ENCODE results near the gene STK38. TPM values are rescaled to one million over a fixed set of nuclear protein-coding genes. Genes with fewer than 3 reads are reported as not detected.

The STK38 gene
- total and polyA plus RNA-seq, 9 of the 15 experiments (the other 6 are each of a cell fraction or from before 2014, with no cell fraction given) = 5.7 to 28.7 (median 19.5) TPM

DNA sequence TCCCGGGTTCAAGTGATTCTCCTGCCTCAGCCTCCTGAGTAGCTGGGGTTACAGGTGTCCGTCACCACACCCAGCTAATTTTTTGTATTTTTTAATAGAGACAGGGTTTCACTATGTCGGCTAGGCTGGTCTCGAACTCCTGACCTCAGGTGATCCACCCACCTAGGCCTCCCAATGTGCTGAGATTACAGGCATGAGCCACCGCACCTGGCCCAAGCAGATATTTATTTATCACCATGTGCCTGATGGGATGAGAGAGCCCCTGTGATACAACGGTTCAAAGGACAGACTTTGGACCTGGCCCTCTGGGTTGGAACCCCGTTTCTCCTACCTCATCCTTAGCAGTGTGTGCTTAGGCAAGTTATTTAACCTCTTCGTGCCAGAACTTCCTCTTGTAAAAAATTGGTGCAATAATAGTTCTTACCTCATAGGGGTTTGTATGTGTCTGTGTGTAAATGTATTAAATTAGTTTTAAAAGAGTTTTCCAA, 19.2 kb upstream of the STK38 start:
- TF ChIP-seq CBFA2T3 (IDR thresholded peaks at IDR 0.05) = peak; percentile 32; the same call in 1 of the 2 replicates
- no peak for TF ChIP-seq SMARCA5 (IDR thresholded peaks at IDR 0.05)
- no peak for TF ChIP-seq PCBP2 (IDR thresholded peaks at IDR 0.05; ENCODE audit: low read depth, low read length, poor library complexity, severe bottlenecking)
- TF ChIP-seq TEAD4 (IDR thresholded peaks at IDR 0.05; ENCODE audit: low read length) = no peak
- TF ChIP-seq TEAD4 (CRISPR knock-in tag; IDR thresholded peaks at IDR 0.05; ENCODE audit: borderline replicate concordance) = no peak
- TF ChIP-seq MEF2D (tag; conservative IDR thresholded peaks at IDR 0.05; ENCODE audit: low read depth) = no peak
- no peak for TF ChIP-seq CBX8 (IDR thresholded peaks at IDR 0.05; ENCODE audit: borderline replicate concordance, extremely low read depth, low read depth, low read length, poor library complexity, severe bottlenecking)
- TF ChIP-seq NCOA2 (IDR thresholded peaks at IDR 0.05; ENCODE audit: partially characterized antibody in 2 of 2) = no peak
- TF ChIP-seq TSC22D4 (tag; IDR thresholded peaks at IDR 0.05) = no peak
- FAIRE-seq (no peak), DNase-seq (ENCODE audit: extremely low read depth in 1 of 4, low spot score in 3 of 4) (no peak), ATAC-seq (no peak)
- H3K27me3 ChIP-seq (ENCODE audit: control insufficient read depth in 2 of 2, insufficient read depth in 2 of 2, low read length in 2 of 2) = no peaks in the 10 kb centered on the region
- H3K4me2 ChIP-seq (ENCODE audit: insufficient read depth, low read length) = no peak overlapping the region
- no peaks in the 10 kb centered on the region for H3K36me3 ChIP-seq (ENCODE audit: control insufficient read depth, insufficient read depth, low read length)
- H3K9me3 ChIP-seq (replicated peaks; ENCODE audit: control insufficient read depth, insufficient read depth, low read depth, low read length) = no peaks in the 10 kb centered on the region
- BruUV-seq (replicated peaks) = no TSS peak
- no peak overlapping the region for H3K4me3 ChIP-seq
- H3K9ac ChIP-seq (ENCODE audit: insufficient read depth in 1 of 2, low read depth in 2 of 2, low read length in 2 of 2) = no peak overlapping the region
- intact Hi-C loops (cut with micrococcal nuclease) = no loop called here
- POLR2A ChIA-PET = interaction anchor here (1.1 to 1.5 kb wide), 2 partner anchors 10 to 21 kb away, joined by 3 read pairs; no protein-coding TSS in a partner anchor
- no peaks in the 10 kb centered on the region for H4K20me1 ChIP-seq (replicated peaks; ENCODE audit: control insufficient read depth, insufficient read depth, low read length)
- H3K9me1 ChIP-seq (ENCODE audit: control insufficient read depth, insufficient read depth, low read length) = no peaks in the 10 kb centered on the region
- no peak overlapping the region for H2AFZ ChIP-seq (ENCODE audit: low read depth, low read length)
- in situ Hi-C loops (cut with MboI) = no loop called here
- no peaks in the 10 kb centered on the region for H3K79me2 ChIP-seq (ENCODE audit: control insufficient read depth, insufficient read depth, low read length)
- H3K27ac ChIP-seq (ENCODE audit: extremely low read depth, low read depth, low read length) = no peak overlapping the region
- H3K4me1 ChIP-seq (replicated peaks in 1 of 2; ENCODE audit: control insufficient read depth in 2 of 2, insufficient read depth in 2 of 2, low read length in 2 of 2) = no peaks in the 10 kb centered on the region; a peak in 2 of 5 replicates
- CTCF ChIA-PET (ENCODE audit: low intra/inter-chr PET ratio) = no interaction called here
- WGBS (ENCODE audit: insufficient coverage, low coverage, missing lambda C conversion rate) = 52% methylated on average over 8 of the region's 8 CpGs

All from K562 (cell line).